GM12878 (cell line): Measurements from ENCODE around the gene DDX31. TPM values are rescaled to one million over a fixed set of nuclear protein-coding genes. Genes with fewer than 3 reads are reported as not detected.
A peak's percentile ranks its signal among the peaks of the same experiment; 100 is the strongest.

Experiments used
- ATAC-seq: fragments of 200-7000 bp; cut with Tn5 transposase; 3 replicates; pipeline ENCODE4 v1.9.1; 2020; ENCODE audit warnings: mild to moderate bottlenecking, moderate library complexity
- BruUV-seq: library from RNA; stranded (reverse); fragments of 400-500 nt; replicated peaks from 2 replicates; lab custom pipeline; 2021; lab: Mats Ljungman, UMichigan
- CTCF ChIA-PET: fragments of 300-600 bp; sonication (Branson Sonifier 250); formaldehyde crosslinking; extraction: SDS; loops from one replicate; lab custom pipeline; 2021; ENCODE audit warnings: inconsistent platforms; lab: Yijun Ruan, JAX
- POLR2A ChIA-PET: fragments of 350-600 bp; formaldehyde crosslinking; extraction: SDS; loops from one replicate; lab custom pipeline; 2021; ENCODE audit warnings: inconsistent platforms; lab: Charles Lee
- RAD21 ChIA-PET: fragments of 300-600 bp; sonication (Branson Sonifier 250); formaldehyde crosslinking; loops from one replicate; lab custom pipeline; 2023; ENCODE audit warnings: antibody characterized with exemption; ENCODE audit not compliant: unreplicated experiment; lab: Charles Lee
- SMC1A ChIA-PET: fragments of 300-600 bp; sonication (Branson Sonifier 250); formaldehyde crosslinking; loops from one replicate; lab custom pipeline; 2023; ENCODE audit not compliant: unreplicated experiment, uncharacterized antibody; lab: Charles Lee
- DNase-seq: peaks from one replicate; pipeline ENCODE4 v3.0.0-alpha.2; 2011; ENCODE audit warnings: low read depth, low spot score
- FAIRE-seq: peaks from 3 replicates; lab custom pipeline; 2011; peaks lifted over from hg19 to GRCh38; lab: Jason Lieb, UNC
- H2AFZ ChIP-seq: 2 replicates; pipeline ENCODE4 v1.6.0; 2011; ENCODE audit warnings: low read depth, low read length, control low read depth; ENCODE audit not compliant: control insufficient read depth
- H3K27ac ChIP-seq: 2 replicates; pipeline ENCODE4 v1.5.1; 2011; ENCODE audit warnings: control low read depth; ENCODE audit not compliant: control insufficient read depth, insufficient read depth
- H3K27me3 ChIP-seq, 2 experiments: replicated peaks in 1 of 2; 2 replicates each; pipeline versions ENCODE4 v1.6.0 to v1.6.1; 2011; ENCODE audit warnings: low read length in 1 of 2; ENCODE audit not compliant: control insufficient read depth in 2 of 2, insufficient read depth in 2 of 2
- H3K36me3 ChIP-seq, 2 experiments: 2 replicates each; pipeline ENCODE4 v1.5.1; 2011; ENCODE audit warnings: low read length in 1 of 2; ENCODE audit not compliant: control insufficient read depth in 2 of 2, insufficient read depth in 2 of 2
- H3K4me1 ChIP-seq: 2 replicates; pipeline ENCODE4 v1.6.1; 2011; ENCODE audit warnings: mild to moderate bottlenecking, low read length, moderate library complexity, mixed read lengths; ENCODE audit not compliant: control insufficient read depth, insufficient read depth
- H3K4me2 ChIP-seq: 2 replicates; pipeline ENCODE4 v1.6.0; 2011; ENCODE audit warnings: control low read depth; ENCODE audit not compliant: control insufficient read depth, insufficient read depth
- H3K4me3 ChIP-seq: fragments of 200-600 bp; sonication (generic); 2 replicates; pipeline ENCODE4 v1.5.1; 2016
- H3K79me2 ChIP-seq: 2 replicates; pipeline ENCODE4 v1.6.0; 2011; ENCODE audit warnings: low read length; ENCODE audit not compliant: control insufficient read depth, insufficient read depth
- H3K9ac ChIP-seq: 2 replicates; pipeline ENCODE4 v1.8.0; 2011; ENCODE audit warnings: low read length, control low read depth, mixed read lengths; ENCODE audit not compliant: control insufficient read depth, insufficient read depth
- H3K9me3 ChIP-seq: replicated peaks from 3 replicates; pipeline ENCODE4 v1.5.1; 2011; ENCODE audit warnings: mild to moderate bottlenecking, low read length; ENCODE audit not compliant: control insufficient read depth, insufficient read depth
- H4K20me1 ChIP-seq: 2 replicates; pipeline ENCODE4 v1.6.0; 2011; ENCODE audit not compliant: control insufficient read depth, insufficient read depth
- E2F4 ChIP-seq: IDR thresholded peaks from 2 replicates; pipeline ENCODE4 v1.6.1; 2012; ENCODE audit warnings: low read depth, low read length, improper control_type of control experiment
- GATAD2B ChIP-seq: fragments of 450-650 bp; conservative IDR thresholded peaks from 2 replicates; pipeline ENCODE4 v1.6.1; 2017; ENCODE audit warnings: low read depth, mild to moderate bottlenecking, moderate library complexity
- HDAC6 ChIP-seq: fragments of 200-600 bp; sonication (generic); IDR thresholded peaks from one replicate; pipeline ENCODE4 v1.8.0; 2017; ENCODE audit warnings: antibody characterized with exemption; ENCODE audit not compliant: unreplicated experiment
- NR2F1 ChIP-seq: fragments of 450-650 bp; conservative IDR thresholded peaks from 2 replicates; pipeline ENCODE4 v1.6.1; 2017; ENCODE audit warnings: mild to moderate bottlenecking
- PKNOX1 ChIP-seq: fragments of 450-650 bp; IDR thresholded peaks from 2 replicates; pipeline ENCODE4 v1.6.1; 2016; ENCODE audit warnings: mild to moderate bottlenecking
- SP1 ChIP-seq: IDR thresholded peaks from one replicate; pipeline ENCODE4 v1.6.1; 2011; ENCODE audit warnings: low read depth, low read length
- TCF7 ChIP-seq: IDR thresholded peaks from 2 replicates; pipeline ENCODE4 v1.6.1; 2014; ENCODE audit warnings: antibody characterized with exemption, borderline replicate concordance
- ZNF622 ChIP-seq: fragments of 450-650 bp; IDR thresholded peaks from 2 replicates; pipeline ENCODE4 v1.6.1; 2017; ENCODE audit warnings: mild to moderate bottlenecking, inconsistent platforms
- WGBS: methylation state at CpG from one replicate; pipeline ENCODE4 v1.1.6; 2016; ENCODE audit warnings: low lambda C conversion rate; ENCODE audit not compliant: insufficient replicate concordance, insufficient coverage; ENCODE audit errors: missing lambda C conversion rate; 5-methylcytosine and 5-hydroxymethylcytosine counted together
- in situ Hi-C: fragments of 300-500 bp; cut with MboI; formaldehyde crosslinking; loops from 9 replicates; pipeline ENCODE4 v1.14.3; 2018; ENCODE audit warnings: mixed read lengths
- intact Hi-C: fragments of 100-400 bp; cut with micrococcal nuclease; formaldehyde crosslinking; loops from one replicate; pipeline ENCODE4 v1.14.2; 2022; ENCODE audit not compliant: unreplicated experiment
- polyA plus RNA-seq, 11 experiments: library from polyadenylated mRNA; depleted of rRNA in 4 of 11; unstranded in 6 of 11; stranded (reverse) in 5 of 11; fragments of >200 nt; fragmentation: Nextera tagmentation in 4 of 11; fragmentation: Illumina TruSeq in 1 of 11; extraction: Ambion mirVana in 4 of 11; extraction: Trizol in 1 of 11; gene quantifications; 1 replicate in 1 of 11; 2 replicates in 10 of 11; pipeline versions ENCODE4 v1.2.1 to v1.2.3, GENCODE V29; 2011 to 2016; ENCODE audit warnings: inconsistent platforms in 2 of 11, missing spikeins in 2 of 11, low read depth in 1 of 11
- total RNA-seq, 4 experiments: library from RNA; depleted of rRNA in 3 of 4; stranded (reverse); fragments of >200 nt in 3 of 4; fragmentation: Illumina TruSeq in 1 of 4; extraction: Trizol in 1 of 4; gene quantifications; 2 replicates each; pipeline versions ENCODE4 v1.2.1 to v1.2.3, GENCODE V29; 2013 to 2021

The DDX31 gene
- total and polyA plus RNA-seq, 10 of the 15 experiments (the other 5 are each of a cell fraction or from before 2014, with no cell fraction given) = 12.1 to 30.8 (median 20.8) TPM

- in situ Hi-C loops (no loop called here), intact Hi-C loops (no loop called here)
- no peak overlapping the region for H3K4me2 ChIP-seq
- FAIRE-seq = peak; percentile 13
- H3K4me1 ChIP-seq = no peaks in the 10 kb centered on the region
- ATAC-seq = no peak
- no peak overlapping the region for H3K27ac ChIP-seq
- WGBS = 95% methylated on average over 1 of the region's 1 CpG
- no peak for DNase-seq
- H3K9ac ChIP-seq = no peak overlapping the region
- H3K4me3 ChIP-seq = no peak overlapping the region
- no peaks in the 10 kb centered on the region for H3K79me2 ChIP-seq
- H3K9me3 ChIP-seq = no peaks in the 10 kb centered on the region; the same call in 1 of the 3 replicates
- no peak for TF ChIP-seq E2F4
- H3K27me3 ChIP-seq = no peaks in the 10 kb centered on the region
- H4K20me1 ChIP-seq = no peaks in the 10 kb centered on the region
- ChIA-PET RAD21 (no interaction called here), CTCF (interaction anchor here (1.3 kb wide), 1 partner anchor 12 kb away, joined by 3 read pairs; no protein-coding TSS in a partner anchor), POLR2A (no interaction called here), SMC1A (interaction anchor here (2.0 kb wide), 1 partner anchor 17 kb away, joined by 8 read pairs; no protein-coding TSS in a partner anchor)
- H3K36me3 ChIP-seq = peaks cover 9 to 15% of the 10 kb centered on the region in 2 experiments
- BruUV-seq = no TSS peak
- no peak overlapping the region for H2AFZ ChIP-seq
Measured at GRCh38 chr9:132690696-132691095, 20.9 kb upstream of the DDX31 start.

GRCh38 chr9:132683873-132684272 lies 14.1 kb upstream of the DDX31 start:
- Histone ChIP-seq H3K27me3 (no peaks in the 10 kb centered on the region), H3K27ac (no peak overlapping the region), H3K9ac (no peak overlapping the region), H3K36me3 (peaks cover 17 to 41% of the 10 kb centered on the region in 2 experiments), H3K79me2 (peaks cover 33% of the 10 kb centered on the region), H3K4me2 (no peak overlapping the region), H2AFZ (no peak overlapping the region), H3K4me1 (peaks cover 10% of the 10 kb centered on the region), H3K4me3 (no peak overlapping the region), H3K9me3 (no peaks in the 10 kb centered on the region)
- no TSS peak for BruUV-seq
- ATAC-seq (no peak), DNase-seq (no peak), FAIRE-seq (no peak)
- intact Hi-C loops = no loop called here
- WGBS = 94% methylated on average over 1 of the region's 1 CpG
- SMC1A ChIA-PET = no interaction called here
- in situ Hi-C loops = no loop called here
- RAD21 ChIA-PET = no interaction called here
- POLR2A ChIA-PET = interaction anchor here (0.5 kb wide), 1 partner anchor 16 kb away, joined by 6 read pairs; no protein-coding TSS in a partner anchor
- CTCF ChIA-PET = no interaction called here
- no peak for TF ChIP-seq HDAC6
- TF ChIP-seq NR2F1 = no peak
- TF ChIP-seq PKNOX1 = no peak
- no peak for TF ChIP-seq GATAD2B
- TF ChIP-seq TCF7 = no peak
- TF ChIP-seq SP1 = no peak
- no peak for TF ChIP-seq ZNF622
- TF ChIP-seq, all 136 proteins: peak for 0
- no peaks in the 10 kb centered on the region for H4K20me1 ChIP-seq
